NCI-H2029 (cell line): Measurements from ENCODE around the gene EEF2KMT.
"Not testable (repeated sequence)": the region's sequence is repeated elsewhere in the genome, so short reads cannot be mapped to it uniquely, and the experiment has no call there.

ENCODE experiments used
- DNase-seq: peaks from one replicate; lab custom pipeline; 2025; lab: John Stamatoyannopoulos, UW

The EEF2KMT gene, protein sequence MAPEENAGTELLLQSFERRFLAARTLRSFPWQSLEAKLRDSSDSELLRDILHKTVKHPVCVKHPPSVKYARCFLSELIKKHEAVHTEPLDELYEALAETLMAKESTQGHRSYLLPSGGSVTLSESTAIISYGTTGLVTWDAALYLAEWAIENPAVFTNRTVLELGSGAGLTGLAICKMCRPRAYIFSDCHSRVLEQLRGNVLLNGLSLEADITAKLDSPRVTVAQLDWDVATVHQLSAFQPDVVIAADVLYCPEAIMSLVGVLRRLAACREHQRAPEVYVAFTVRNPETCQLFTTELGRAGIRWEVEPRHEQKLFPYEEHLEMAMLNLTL

DNA sequence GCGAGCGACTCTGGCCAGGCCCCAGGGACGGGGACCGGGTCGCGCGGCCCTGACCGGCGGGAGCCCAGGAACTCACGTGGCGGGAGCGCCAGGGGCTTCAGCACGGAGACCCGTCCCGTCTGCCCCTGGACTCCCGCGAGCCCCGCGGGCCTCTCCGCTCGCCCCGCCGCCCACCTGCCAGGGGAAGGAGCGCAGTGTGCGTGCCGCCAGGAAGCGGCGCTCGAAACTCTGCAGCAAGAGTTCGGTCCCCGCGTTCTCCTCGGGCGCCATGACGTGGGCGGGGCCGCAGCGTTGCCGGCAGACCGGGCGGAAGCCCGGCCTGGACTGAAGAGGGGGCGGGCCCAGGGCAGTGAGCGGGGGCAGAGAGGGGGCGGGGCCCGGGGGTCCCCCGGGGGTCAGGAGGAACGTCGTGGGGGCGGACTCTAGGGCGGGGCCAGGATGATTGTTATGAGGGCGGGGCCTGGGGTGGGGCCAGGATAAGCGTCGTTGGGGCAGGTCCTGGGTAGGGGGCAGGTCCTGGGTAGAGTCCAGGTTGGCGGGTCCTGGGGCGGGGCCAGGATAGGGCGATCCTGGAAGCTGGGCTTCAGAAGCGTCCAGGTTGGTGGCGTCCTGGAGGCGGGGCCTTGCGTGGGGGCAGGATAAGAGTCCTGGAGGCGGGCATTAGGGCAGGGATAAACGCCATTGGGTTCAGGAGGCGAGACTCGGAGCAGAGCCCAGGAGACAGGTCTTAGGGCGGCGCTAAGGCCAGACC lies at the start of gene EEF2KMT:
EEF2KMT (minus strand) TSS at position 326 of the 751 bp plus-strand sequence; CDS start at position 270, 56 bp downstream.
- peak; percentile 98 for DNase-seq

DNA sequence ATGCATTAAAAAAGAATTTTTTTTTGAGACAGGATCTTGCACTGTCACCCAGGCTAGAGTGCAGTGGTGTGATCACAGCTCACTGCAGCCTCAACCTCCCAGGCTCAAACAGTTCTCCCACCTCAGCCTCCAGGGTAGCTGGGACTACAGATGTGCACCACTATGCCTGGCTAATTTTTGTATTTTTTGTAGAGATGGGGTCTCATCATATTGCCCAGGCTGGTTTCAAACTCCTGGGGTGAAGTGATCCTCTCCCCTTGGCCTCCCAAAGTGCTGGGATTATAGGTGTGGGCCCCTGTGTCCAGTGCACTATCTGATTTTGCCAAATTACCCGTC lies 47.0 kb upstream of the EEF2KMT start:
- DNase-seq: not testable (repeated sequence)

DNA sequence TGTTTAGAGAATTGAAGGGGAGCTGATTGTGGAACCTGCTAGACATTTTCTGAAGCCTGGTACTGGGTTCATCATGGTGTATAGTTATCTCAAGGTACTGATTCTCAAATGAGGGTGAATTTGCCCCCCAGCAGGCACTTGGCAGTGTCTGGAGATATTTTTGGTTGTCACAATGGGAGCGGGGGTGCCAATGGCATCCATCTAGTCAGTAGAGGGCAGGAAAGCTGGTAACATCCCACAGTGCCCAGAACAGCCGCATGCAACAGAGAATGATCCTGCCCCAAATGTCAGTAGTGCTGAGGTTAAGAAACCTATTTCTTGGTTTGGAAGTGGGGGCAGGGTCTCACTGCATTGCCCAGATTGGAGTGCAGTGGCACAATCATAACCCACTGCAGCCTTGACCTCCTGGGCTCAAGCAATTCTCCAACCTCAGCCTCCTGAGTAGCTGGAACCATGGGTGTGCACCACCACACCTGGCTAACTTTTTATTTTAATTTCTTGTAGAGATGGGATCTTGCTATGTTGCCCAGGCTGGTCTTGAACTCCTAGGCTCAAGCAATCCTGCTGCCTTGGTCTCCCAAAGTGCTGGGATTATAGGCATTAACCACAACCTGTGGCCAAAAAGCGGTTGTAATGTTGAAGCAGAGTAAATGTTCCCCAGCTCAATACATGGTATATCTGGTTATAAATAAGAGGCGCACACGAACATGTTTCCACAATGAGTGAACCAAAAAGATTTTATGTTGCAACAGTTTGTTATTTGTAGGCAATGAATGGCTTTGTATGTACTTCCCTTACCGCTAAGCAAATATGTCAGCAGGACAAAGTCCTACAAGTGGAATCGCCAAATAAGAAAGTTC lies 46.4 kb upstream of the EEF2KMT start:
- no peak for DNase-seq

DNA sequence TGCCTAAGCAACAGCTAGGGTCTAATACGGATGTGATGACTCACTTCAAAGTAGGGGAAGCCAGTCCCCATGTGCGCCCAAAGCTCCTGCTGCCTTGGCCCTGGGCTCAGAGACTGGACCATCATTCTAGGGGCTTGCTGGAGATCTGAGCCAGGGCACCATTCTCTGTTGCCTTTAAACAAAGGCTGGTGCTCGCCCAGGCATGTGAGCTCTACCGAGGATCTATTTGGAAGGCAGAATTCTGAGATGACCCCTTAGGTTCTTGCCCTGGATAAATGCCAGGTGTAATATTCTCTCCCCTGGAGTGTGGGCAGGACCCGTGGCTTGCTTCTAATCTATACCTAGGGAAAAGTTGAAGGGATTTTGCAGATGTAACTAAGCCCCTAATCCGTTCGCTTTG lies 42.6 kb upstream of the EEF2KMT start:
- not testable (repeated sequence) for DNase-seq

DNA sequence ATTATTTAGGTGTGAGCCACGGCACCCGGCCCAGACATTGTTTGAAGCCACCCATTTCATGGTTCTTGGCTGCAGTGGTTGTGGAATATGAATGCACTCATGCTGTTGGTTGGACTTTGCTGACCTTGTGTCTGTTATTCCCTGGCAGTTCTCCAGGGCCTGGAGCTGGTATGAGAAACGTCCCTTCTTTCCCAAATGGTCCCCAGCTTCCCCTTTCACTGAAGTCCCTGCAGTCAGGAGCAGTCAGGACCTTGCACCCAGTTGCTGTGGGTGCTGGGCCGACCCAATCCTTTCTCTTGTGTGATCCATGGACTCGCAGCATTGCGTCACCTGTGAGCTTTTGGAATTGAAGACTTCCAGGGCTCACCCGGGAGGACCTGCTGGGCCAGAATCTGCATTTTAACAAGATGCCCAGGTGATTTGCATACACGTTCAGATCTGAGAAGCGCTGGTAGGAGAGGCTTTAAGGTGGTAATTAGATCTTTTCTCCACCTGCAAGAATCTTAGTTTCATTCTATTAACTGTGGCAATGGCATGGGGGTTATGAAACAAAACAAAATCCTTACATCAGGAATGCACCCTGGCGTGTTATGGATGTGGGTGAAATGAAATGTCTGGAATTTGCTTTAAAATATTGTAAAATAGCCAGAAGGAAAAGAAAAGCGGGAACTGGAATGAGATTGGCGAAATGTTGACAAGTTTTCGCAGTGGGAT lies 37.3 kb upstream of the EEF2KMT start:
- not testable (repeated sequence) for DNase-seq

DNA sequence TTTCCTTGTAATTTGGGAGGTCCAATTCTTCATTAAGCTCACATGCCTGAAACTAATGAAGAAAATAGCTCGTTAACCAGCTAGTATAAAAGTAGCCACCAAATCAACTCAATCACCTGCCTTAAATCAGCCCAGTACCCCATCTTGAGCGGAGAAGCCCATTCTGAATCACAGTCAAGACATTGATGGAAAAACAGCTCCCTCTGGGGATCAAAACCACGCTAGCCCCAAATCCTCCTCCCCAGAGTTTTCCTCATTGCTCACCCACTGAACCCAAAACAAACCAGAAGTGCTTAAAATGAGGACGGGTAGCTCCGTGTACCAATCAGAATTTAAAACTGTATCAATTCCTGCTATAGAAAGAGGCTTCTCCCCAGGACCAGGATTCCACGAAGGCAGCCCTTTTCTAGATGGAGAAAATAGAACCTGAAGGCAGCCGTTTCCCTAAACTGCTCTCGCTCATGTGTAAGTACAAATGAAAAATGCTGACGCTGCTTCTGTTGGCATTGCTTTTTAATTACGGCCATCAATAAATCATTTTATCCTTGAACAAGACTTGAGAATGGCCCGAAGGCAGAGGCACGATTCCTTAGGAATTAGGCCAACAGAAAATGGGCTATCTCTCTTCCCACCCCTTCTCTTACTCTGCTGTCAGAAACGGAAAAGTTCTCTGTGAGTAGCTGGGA lies 35.5 kb upstream of the EEF2KMT start:
- not testable (repeated sequence) for DNase-seq

DNA sequence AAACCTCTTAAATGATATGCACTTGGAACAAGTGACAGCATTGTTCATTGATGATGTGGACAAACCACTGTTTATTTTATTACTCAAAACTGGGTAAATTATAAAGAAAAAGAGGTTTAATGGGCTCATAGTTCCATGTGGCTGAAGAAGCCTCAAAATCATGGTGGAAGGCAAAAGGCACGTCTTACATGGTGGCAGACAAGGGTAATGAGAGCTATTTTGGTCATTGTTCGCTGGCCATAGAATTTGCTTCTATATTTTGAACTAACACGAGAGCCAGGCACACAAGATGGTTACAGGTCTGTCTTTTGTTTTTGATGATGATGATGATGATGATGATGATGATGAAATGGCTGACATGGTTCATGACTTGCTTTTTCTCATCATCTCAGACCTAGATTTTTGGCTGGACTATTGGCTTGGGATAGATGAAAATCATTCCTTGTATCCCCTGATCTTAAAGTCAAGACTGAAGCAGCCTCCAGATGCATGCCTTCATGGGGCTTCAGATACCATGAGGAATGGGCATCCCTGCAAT lies 33.9 kb upstream of the EEF2KMT start:
- DNase-seq: not testable (repeated sequence)

DNA sequence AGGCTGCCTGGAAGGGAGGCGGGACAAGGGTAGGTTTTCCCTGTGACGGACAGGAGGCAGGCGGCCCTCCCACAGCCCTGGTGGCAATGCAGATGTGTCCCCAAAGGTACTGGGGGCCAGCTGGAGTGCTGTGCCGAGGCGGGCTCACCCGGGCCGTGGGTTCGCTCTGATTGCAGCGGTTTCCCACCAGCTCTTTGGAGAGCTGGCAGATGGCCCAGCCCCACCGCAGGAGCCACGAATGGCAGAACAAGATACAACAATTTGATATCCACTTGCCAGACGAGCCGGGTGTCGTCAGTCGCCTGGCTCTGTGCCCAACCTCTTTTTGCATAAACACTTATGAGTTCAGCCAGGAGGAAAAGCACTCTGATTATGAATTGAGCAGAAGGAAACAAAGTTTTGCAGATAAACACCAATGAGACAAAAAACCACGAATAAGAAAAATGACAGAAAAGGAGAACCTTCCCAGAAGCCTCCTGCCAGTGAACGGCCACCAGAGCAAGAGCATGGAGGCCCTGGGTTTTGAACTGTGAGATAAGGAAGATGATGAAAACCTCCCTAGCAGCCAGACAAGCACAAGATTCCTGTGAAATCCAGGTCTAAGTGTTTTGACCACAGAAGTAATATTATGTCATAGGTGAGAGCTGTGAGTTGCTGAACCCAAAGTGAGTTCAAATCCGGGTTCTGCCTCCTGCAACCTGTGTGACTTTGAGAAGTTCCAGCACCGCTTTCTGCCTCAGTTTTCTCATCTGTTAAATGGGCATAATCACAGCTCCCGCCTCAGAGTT lies 19.9 kb upstream of the EEF2KMT start:
- peak; percentile 72 for DNase-seq

DNA sequence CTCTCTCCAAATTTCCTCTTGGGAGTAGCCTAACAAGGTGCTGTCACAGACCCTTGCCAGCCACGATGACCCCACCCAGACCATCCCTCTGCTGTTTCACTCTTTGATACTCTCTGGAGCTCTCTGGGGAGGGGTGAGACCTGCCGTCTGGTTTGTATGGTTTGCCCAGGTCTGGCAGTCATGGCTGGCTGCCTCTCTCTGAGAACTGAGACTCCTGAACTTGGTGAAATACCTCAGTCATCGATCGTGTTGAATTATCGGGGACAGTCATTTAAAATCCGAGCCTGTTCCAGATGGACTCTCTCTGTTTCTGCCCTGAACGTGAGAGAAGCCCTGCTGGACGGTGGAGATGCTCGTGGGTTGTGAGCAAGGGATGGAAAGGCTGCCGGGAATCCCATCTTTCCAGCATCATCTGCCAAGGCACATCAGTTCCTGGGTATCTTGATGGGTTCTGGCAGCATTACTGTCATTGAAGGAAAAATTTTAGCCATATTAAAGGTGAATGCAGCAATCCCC lies 19.2 kb upstream of the EEF2KMT start:
- DNase-seq: not testable (repeated sequence)

DNA sequence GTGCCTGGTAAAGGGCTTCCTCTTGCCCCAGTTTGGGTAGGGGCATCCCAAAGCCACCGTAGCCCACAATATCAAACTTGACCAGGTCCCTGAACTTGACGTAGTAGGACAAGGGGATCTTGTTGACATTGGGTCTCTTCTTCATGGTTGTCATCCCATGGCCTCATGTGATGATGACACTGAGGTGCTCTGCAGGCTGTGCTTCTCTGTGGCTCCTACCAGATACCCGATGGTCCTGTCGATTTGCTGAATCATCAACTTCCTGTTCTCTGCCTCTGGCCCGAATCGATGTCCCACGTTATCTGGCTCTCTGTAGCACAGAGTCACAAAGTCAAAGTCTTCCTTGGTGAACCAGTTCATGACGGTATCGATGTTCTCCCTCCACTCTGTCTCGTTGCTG lies 13.3 kb upstream of the EEF2KMT start:
- not testable (repeated sequence) for DNase-seq

DNA sequence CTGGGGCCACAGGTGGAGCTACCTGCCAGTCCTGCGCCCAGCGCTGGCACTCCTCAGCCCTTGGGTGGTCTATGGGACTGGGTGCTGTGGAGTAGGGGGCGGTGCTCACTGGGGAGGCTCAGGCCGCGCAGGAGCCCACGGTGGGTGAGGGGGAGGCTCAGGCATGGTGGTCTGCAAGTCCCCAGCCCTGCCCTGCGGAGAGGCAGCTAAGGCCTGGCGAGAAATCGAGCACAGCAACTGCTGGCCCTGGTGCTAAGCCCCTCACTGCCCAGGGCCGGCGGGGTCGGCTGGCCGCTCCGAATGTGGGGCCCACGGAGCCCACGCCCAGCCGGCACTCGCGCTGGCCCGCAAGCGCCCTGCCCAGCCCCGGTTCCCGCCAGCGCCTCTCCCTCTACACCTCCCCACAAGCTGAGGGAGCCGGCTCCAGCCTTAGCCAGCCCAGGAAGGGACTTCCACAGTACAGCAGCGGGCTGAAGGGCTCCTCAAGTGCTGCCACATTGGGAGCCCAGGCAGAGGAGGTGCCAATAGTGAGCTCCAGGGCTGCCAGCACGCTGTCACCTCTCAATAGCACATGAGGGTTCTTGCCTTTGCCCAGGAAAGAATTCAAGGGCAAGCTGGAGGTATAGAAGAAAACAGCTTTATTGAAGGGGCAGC lies 11.0 kb upstream of the EEF2KMT start:
- DNase-seq: no peak

DNA sequence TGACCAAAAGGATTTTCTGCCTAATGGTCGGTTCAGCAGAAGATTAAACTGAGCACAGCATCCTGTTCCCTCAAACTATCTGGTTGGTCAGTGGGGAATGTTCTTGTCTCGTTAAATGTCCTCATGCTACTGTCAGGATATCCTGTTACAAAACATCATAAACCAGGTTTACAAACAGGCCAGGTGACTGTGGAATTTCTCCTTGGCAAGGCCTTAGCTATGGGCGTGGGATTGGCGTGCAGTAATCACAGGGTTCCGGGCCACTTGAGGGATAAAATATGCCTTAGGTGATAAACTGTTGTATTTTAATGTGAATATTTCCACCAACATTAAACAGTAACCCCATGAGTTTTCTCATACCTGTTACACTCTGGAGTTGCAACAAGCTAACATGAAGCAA lies 7.4 kb upstream of the EEF2KMT start:
- DNase-seq: not testable (repeated sequence)

DNA sequence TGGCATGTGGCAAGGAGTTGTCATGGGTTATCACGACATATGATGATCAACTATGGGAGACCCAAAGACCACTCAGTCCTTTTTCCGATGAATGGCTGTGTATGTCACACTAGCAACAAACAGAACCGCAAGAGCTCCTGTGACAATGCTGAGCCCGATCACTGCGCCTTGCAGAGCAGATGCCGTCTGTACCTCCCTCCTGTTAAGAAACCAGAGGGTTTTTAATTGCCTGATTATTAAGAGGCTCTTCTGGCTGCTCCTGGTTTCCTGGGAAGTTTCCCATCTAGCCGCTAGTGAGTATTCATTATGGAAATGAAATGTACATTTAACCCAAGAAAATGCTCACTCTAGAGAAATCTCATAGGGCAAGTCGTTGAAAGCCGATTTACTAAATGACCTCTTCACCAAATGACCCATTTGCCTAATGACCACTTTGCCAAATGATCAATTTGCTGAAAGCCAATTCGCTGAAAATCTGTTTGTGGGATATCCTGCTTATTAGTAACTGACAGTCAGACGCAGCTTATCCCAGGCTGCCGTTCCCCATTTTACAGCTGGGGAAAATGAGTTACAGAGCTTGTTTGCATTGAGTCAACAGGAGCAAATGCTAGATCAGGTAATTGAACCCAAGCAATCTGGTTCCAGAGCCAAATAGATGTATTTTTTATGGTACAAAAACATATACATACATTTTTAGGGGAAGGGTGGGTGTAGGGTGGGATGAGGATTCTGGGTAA lies 5.9 kb upstream of the EEF2KMT start:
- not testable (repeated sequence) for DNase-seq

DNA sequence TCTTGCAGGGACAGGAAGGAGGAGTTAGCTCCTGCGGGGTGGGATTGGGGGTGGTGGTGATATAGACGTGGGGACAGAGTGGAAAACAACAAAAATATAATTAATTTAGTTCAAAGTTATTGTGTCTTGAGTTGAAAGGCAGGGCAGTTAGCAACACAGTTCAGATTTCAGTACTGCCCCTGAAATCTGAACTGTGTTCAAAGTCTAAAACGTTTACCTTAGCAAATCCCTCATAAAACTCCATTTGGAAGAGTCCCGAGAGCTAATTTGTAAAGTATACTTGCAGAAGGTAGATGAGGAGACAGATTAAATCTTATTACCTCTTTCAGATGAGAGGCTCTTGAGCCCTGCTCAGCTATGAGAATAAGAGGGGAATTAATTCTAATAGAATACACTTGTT lies 1.6 kb upstream of the EEF2KMT start:
- DNase-seq: not testable (repeated sequence)

DNA sequence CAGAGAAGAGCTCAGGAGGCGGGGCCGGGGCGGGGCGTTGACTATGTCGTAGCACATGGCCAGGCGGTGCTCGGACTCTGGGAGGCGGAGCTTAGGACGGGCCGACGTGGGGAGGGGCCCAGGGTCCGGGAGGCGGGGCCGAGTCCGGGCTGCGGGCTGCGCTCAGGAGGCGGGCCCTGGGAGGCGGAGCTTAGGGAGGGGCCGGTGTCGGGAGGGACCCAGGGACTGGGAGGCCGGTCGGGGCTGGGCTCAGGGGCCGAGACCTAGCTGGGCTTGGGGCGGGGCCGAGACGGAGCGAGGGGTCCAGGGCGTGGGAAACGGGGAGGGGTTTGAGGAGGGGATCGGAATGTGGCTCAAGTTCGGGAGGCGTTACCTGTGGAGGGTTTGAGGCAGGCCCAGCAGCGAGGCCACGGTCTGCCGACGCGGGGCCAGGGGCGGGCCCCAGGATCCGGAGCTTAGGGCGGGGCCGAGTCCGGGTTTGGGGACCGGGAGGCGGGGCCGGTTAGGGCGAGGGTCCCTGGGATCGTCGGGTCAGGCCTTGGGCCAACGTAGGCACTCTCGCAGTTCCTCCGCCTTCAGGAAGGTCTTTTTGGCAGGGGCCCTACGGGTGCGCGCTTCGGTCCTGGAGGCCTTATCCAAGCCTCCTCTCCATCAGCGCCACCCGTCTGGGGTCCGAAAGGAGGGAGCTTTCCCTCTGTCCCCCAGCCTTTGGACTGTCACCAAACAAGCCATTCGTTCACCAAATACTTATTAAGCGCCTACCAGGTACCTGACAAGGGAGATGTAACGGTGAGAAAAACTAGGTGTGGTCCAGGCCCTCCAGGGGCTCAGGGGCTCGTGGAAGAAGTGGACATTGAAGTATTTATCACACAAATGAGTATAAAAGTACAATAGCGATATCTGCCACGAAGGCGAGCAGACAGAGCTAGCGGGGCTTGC lies 895 bp upstream of the EEF2KMT start:
- DNase-seq: peak; percentile 3

DNA sequence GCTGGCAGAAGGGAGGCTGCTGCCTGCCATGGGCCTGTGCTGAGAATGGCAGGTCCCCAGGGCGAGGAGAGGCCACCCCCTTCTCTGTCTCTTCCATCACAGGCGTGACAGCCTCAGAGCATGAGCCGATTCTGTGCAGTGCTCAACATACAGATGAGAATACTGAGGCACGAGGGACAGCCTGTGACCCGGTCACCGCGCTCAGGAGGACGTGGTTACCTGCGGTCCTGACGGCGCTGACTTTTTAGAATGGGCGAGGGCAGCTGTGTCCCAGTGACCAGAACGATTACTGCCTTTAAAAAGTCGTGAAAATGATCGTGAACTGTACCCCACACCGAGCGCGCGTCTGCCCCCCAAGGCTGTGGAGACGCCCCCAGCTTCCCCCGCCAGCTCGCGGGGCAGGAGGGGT lies 530 bp downstream of the EEF2KMT start:
- DNase-seq: not testable (repeated sequence)

DNA sequence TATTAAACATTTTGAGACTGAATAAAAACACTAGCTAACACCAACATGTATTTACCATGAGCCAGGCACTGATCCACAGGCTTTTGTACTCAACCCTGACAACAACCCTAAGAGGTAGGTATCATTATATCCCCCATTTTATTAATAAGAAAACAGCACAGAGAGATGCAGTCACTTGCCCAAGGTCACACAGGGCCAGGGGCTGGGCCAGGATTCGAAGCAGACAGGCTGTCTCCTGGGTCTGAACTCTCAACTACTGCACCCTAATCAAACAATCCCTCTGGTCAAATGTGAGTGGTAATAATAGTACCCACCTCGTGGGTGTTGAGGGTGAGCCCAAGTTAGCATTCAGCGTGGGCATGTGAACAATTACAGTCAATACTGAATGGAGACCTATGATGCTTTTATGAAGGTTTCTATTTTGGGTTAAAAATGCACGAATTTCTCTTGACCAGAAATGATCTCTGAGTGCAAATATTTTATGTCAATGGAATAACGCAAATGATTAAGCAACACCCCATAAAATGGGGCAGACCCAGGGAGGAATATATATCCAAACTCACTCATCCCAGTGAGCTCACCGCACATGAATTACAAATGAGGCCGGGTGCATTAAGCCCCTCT lies 1.0 kb downstream of the EEF2KMT start:
- not testable (repeated sequence) for DNase-seq
